Measurements from ENCODE around the gene IFITM1. TPM values are rescaled to one million over a fixed set of nuclear protein-coding genes. Genes with fewer than 3 reads are reported as not detected.

IFITM1 gene
- total and polyA plus RNA-seq, 2 donors (not counting 3 experiments of a cell fraction or from before 2014, with no cell fraction given) = 11.5 to 24.6 TPM

DNA sequence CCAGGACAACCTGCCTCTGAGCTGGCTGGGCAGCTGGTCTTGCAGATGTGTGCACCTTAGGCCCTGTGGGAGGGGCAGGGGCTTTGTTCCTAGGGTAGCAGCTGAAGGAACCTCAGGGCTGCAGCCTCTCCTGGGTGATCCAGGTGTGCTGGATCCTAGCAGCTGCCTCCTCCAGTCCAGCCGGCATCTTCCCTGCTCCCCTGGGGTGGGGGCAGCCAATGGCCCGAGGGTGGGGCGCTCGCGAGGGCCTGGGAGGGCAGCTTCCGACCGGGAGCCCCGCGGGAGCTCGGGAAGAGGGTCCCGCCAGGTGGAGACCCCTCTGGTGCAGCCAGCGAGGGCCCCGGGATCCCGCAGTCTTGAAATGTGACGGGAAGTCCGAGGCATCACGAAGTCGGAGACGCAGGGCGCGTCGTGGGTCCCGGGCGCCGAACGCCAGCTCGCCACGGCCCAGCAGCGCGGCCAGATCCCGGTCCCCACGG, 1.7 kb downstream of the IFITM1 start:
- H3K79me2 ChIP-seq (ENCODE audit: control insufficient read depth, insufficient read depth, low read length) = peaks cover 11% of the 10 kb centered on the region
- no TSS peak for BruUV-seq (replicated peaks)
- dilution Hi-C loops (cut with MboI; ENCODE audit: extremely low pct_ligation_motif_present, low sequenced_read_pairs) (no loop called here), intact Hi-C loops (cut with micrococcal nuclease) (no loop called here)
- no peaks in the 10 kb centered on the region for H3K36me3 ChIP-seq (ENCODE audit: control insufficient read depth in 2 of 2, extremely low read depth in 1 of 2, insufficient read depth in 2 of 2, low read length in 2 of 2)
- H3K4me3 ChIP-seq (replicated peaks in 1 of 3; ENCODE audit: insufficient read depth in 1 of 3, low read depth in 1 of 3, low read length in 3 of 3) = no peak overlapping the region
- H3K9ac ChIP-seq (replicated peaks; ENCODE audit: extremely low read depth, insufficient read depth, low read length) = no peak overlapping the region
- DNase-seq (ENCODE audit: low read depth, low spot score) (no peak), FAIRE-seq (no peak)
- H3K9me1 ChIP-seq (replicated peaks; ENCODE audit: control insufficient read depth, extremely low read depth, insufficient read depth, low read length) = no peaks in the 10 kb centered on the region
- CTCF ChIA-PET = interaction anchor here (1.2 kb wide), 1 partner anchor 65 kb away, joined by 5 read pairs; no protein-coding TSS in a partner anchor
- H3K4me2 ChIP-seq (ENCODE audit: insufficient read depth, low read length) = no peak overlapping the region
- no peaks in the 10 kb centered on the region for H3K9me3 ChIP-seq (replicated peaks; ENCODE audit: control insufficient read depth, insufficient read depth, low read length)
- no peak overlapping the region for H2AFZ ChIP-seq (ENCODE audit: low read depth, low read length)
- H3K4me1 ChIP-seq (ENCODE audit: control insufficient read depth, extremely low read depth, insufficient read depth, low read length) = peaks cover 7% of the 10 kb centered on the region
- POLR2A ChIA-PET = no interaction called here
- no peak overlapping the region for H3K27ac ChIP-seq (ENCODE audit: insufficient read depth, low read depth, low read length)
- no peaks in the 10 kb centered on the region for H4K20me1 ChIP-seq (replicated peaks; ENCODE audit: control insufficient read depth, extremely low read depth, insufficient read depth, low read length)
- TF ChIP-seq GATA2 (IDR thresholded peaks at IDR 0.05; ENCODE audit: insufficient read depth, insufficient read length, low read depth, low read length) (no peak), FOS (IDR thresholded peaks at IDR 0.05; ENCODE audit: borderline replicate concordance, insufficient read depth, low read length) (no peak), EZH2 (IDR thresholded peaks at IDR 0.05; ENCODE audit: borderline replicate concordance, low read depth, low read length, severe bottlenecking) (no peak)
- peaks cover 19 to 28% of the 10 kb centered on the region in 2 experiments for H3K27me3 ChIP-seq (ENCODE audit: control insufficient read depth in 2 of 2, insufficient read depth in 2 of 2, low read length in 2 of 2)

DNA sequence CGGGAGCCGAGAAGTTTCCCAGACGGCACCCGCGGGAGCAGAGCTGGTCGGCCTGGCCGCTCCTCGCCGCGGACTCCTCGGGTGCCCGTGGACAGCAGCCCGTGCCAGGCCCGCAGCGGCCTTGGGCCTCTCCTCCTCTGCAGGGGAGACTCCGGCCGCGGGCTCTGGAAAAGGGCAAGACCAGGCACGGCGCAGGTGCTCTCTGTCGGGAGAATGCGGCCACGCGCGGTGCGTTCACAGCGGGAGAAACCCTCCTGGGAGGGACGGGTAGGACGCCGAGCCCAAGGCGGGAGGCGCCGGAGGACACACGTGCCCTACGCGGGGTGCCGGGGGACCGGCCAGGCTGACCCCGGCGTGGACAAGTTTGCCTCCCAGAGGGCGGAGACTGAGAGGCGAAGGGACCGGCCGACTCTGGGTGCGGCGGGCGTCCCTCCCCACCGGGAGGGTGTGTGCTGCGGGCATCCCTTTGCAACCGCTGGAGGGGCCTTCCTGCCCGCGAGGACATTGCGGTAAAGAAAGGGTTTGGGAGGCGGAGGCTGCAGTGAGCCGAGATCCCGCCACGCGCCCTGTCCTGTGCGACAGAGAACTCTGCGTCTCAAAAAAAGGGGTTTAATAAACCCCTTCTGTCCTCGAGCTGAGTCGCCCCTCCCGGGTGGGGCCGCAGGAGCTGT, 2.3 kb downstream of the IFITM1 start:
- FAIRE-seq (no peak), DNase-seq (ENCODE audit: low read depth, low spot score) (no peak)
- Histone ChIP-seq H3K27ac (ENCODE audit: insufficient read depth, low read depth, low read length) (no peak overlapping the region), H3K4me2 (ENCODE audit: insufficient read depth, low read length) (no peak overlapping the region), H3K36me3 (ENCODE audit: control insufficient read depth in 2 of 2, extremely low read depth in 1 of 2, insufficient read depth in 2 of 2, low read length in 2 of 2) (no peaks in the 10 kb centered on the region), H2AFZ (ENCODE audit: low read depth, low read length) (no peak overlapping the region), H3K27me3 (ENCODE audit: control insufficient read depth in 2 of 2, insufficient read depth in 2 of 2, low read length in 2 of 2) (peaks cover 19 to 28% of the 10 kb centered on the region in 2 experiments), H3K9me3 (replicated peaks; ENCODE audit: control insufficient read depth, insufficient read depth, low read length) (no peaks in the 10 kb centered on the region), H3K4me3 (replicated peaks in 1 of 3; ENCODE audit: insufficient read depth in 1 of 3, low read depth in 1 of 3, low read length in 3 of 3) (no peak overlapping the region), H3K79me2 (ENCODE audit: control insufficient read depth, insufficient read depth, low read length) (peaks cover 12% of the 10 kb centered on the region), H4K20me1 (replicated peaks; ENCODE audit: control insufficient read depth, extremely low read depth, insufficient read depth, low read length) (no peaks in the 10 kb centered on the region), H3K4me1 (ENCODE audit: control insufficient read depth, extremely low read depth, insufficient read depth, low read length) (peaks cover 7% of the 10 kb centered on the region), H3K9ac (replicated peaks; ENCODE audit: extremely low read depth, insufficient read depth, low read length) (no peak overlapping the region), H3K9me1 (replicated peaks; ENCODE audit: control insufficient read depth, extremely low read depth, insufficient read depth, low read length) (no peaks in the 10 kb centered on the region)
- TF ChIP-seq MYC (IDR thresholded peaks at IDR 0.05; ENCODE audit: low read depth, low read length) = no peak
- no peak for TF ChIP-seq JUN (IDR thresholded peaks at IDR 0.05; ENCODE audit: borderline replicate concordance, insufficient read depth, insufficient read length, low read depth)
- no peak for TF ChIP-seq POLR2A (IDR thresholded peaks at IDR 0.05; ENCODE audit: low read depth, low read length)
- TF ChIP-seq EZH2 (IDR thresholded peaks at IDR 0.05; ENCODE audit: borderline replicate concordance, low read depth, low read length, severe bottlenecking) = peak; percentile 100
- no peak for TF ChIP-seq GATA2 (IDR thresholded peaks at IDR 0.05; ENCODE audit: insufficient read depth, insufficient read length, low read depth, low read length)
- no peak for TF ChIP-seq POLR2AphosphoS5 (IDR thresholded peaks at IDR 0.05; ENCODE audit: insufficient read depth, low read depth, low read length)
- no peak for TF ChIP-seq FOS (IDR thresholded peaks at IDR 0.05; ENCODE audit: borderline replicate concordance, insufficient read depth, low read length)
- TF ChIP-seq, protein P1, sequence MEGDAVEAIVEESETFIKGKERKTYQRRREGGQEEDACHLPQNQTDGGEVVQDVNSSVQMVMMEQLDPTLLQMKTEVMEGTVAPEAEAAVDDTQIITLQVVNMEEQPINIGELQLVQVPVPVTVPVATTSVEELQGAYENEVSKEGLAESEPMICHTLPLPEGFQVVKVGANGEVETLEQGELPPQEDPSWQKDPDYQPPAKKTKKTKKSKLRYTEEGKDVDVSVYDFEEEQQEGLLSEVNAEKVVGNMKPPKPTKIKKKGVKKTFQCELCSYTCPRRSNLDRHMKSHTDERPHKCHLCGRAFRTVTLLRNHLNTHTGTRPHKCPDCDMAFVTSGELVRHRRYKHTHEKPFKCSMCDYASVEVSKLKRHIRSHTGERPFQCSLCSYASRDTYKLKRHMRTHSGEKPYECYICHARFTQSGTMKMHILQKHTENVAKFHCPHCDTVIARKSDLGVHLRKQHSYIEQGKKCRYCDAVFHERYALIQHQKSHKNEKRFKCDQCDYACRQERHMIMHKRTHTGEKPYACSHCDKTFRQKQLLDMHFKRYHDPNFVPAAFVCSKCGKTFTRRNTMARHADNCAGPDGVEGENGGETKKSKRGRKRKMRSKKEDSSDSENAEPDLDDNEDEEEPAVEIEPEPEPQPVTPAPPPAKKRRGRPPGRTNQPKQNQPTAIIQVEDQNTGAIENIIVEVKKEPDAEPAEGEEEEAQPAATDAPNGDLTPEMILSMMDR (IDR thresholded peaks at IDR 0.05; ENCODE audit: extremely low read depth in 1 of 2, insufficient read depth in 1 of 2, low read depth in 1 of 2, low read length in 2 of 2) = no peak
- TF ChIP-seq, protein P2, sequence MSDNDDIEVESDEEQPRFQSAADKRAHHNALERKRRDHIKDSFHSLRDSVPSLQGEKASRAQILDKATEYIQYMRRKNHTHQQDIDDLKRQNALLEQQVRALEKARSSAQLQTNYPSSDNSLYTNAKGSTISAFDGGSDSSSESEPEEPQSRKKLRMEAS (IDR thresholded peaks at IDR 0.05; ENCODE audit: insufficient read depth, insufficient read length) = no peak
- POLR2A ChIA-PET = no interaction called here
- BruUV-seq (replicated peaks) = no TSS peak
- CTCF ChIA-PET = interaction anchor here (1.2 to 2.2 kb wide), 4 partner anchors 8 to 81 kb away, joined by 4 to 11 read pairs (median 6); partner anchors contain the start of gene IFITM2
- intact Hi-C loops (cut with micrococcal nuclease) (no loop called here), dilution Hi-C loops (cut with MboI; ENCODE audit: extremely low pct_ligation_motif_present, low sequenced_read_pairs) (no loop called here)
